Astrocyte (in vitro differentiated cells and primary cell): ENCODE data around the gene CERS6. TPM values are rescaled to one million over a fixed set of nuclear protein-coding genes. Genes with fewer than 3 reads are reported as not detected.

Experiments used
- DNase-seq: peaks from one replicate; pipeline ENCODE4 v3.0.0-alpha.2; 2010; ENCODE audit warnings: low read depth
- FAIRE-seq: peaks from 2 replicates; lab custom pipeline; 2011; peaks lifted over from hg19 to GRCh38; lab: Jason Lieb, UNC
- H2AFZ ChIP-seq: 2 replicates; pipeline ENCODE4 v1.6.0; 2012; ENCODE audit warnings: low read depth, low read length, inconsistent platforms
- H3K27ac ChIP-seq: 2 replicates; pipeline ENCODE4 v1.5.1; 2011; ENCODE audit warnings: low read depth, low read length, inconsistent platforms
- H3K27me3 ChIP-seq: 2 replicates; pipeline ENCODE4 v1.6.0; 2011; ENCODE audit warnings: low read length, inconsistent platforms; ENCODE audit not compliant: insufficient read depth
- H3K36me3 ChIP-seq: 2 replicates; pipeline ENCODE4 v1.5.1; 2011; ENCODE audit warnings: low read length, inconsistent platforms; ENCODE audit not compliant: insufficient read depth
- H3K4me1 ChIP-seq: 2 replicates; pipeline ENCODE4 v1.5.1; 2011; ENCODE audit warnings: low read length, inconsistent platforms; ENCODE audit not compliant: insufficient read depth
- H3K4me2 ChIP-seq: 2 replicates; pipeline ENCODE4 v1.6.0; 2012; ENCODE audit warnings: low read length, inconsistent platforms
- H3K4me3 ChIP-seq: 2 replicates; pipeline ENCODE4 v1.5.1; 2011; ENCODE audit warnings: low read depth, mild to moderate bottlenecking, low read length, inconsistent platforms; ENCODE audit not compliant: insufficient read depth
- H3K79me2 ChIP-seq: 2 replicates; pipeline ENCODE4 v1.6.0; 2012; ENCODE audit warnings: mild to moderate bottlenecking, low read length, inconsistent platforms; ENCODE audit not compliant: insufficient read depth
- H3K9ac ChIP-seq: 2 replicates; pipeline ENCODE4 v1.6.0; 2012; ENCODE audit warnings: mild to moderate bottlenecking, low read length, inconsistent platforms
- H3K9me3 ChIP-seq: 2 replicates; pipeline ENCODE4 v1.5.1; 2012; ENCODE audit warnings: low read depth, mild to moderate bottlenecking, low read length, inconsistent platforms; ENCODE audit not compliant: insufficient read depth
- H4K20me1 ChIP-seq: 2 replicates; pipeline ENCODE4 v1.6.0; 2012; ENCODE audit warnings: low read length, inconsistent platforms; ENCODE audit not compliant: insufficient read depth
- H3K27ac Mint-ChIP-seq: one replicate; pipeline ENCODE4 v1.8.0; 2021; ENCODE audit warnings: mild to moderate bottlenecking, mixed read lengths; ENCODE audit not compliant: unreplicated experiment
- H3K27me3 Mint-ChIP-seq: one replicate; pipeline ENCODE4 v1.8.0; 2021; ENCODE audit warnings: low read depth, mixed read lengths; ENCODE audit not compliant: unreplicated experiment
- H3K36me3 Mint-ChIP-seq: one replicate; pipeline ENCODE4 v1.8.0; 2021; ENCODE audit warnings: low read depth, mixed read lengths; ENCODE audit not compliant: unreplicated experiment
- H3K4me1 Mint-ChIP-seq: one replicate; pipeline ENCODE4 v1.8.0; 2021; ENCODE audit warnings: low read depth, mixed read lengths; ENCODE audit not compliant: unreplicated experiment
- H3K4me3 Mint-ChIP-seq: one replicate; pipeline ENCODE4 v1.8.0; 2021; ENCODE audit warnings: mild to moderate bottlenecking, moderate library complexity, mixed read lengths; ENCODE audit not compliant: unreplicated experiment
- H3K9me3 Mint-ChIP-seq: one replicate; pipeline ENCODE4 v1.8.0; 2021; ENCODE audit warnings: mild to moderate bottlenecking, mixed read lengths; ENCODE audit not compliant: unreplicated experiment
- EZH2 ChIP-seq: IDR thresholded peaks from 2 replicates; pipeline ENCODE4 v1.6.1; 2012; ENCODE audit warnings: mild to moderate bottlenecking, low read length, inconsistent platforms; ENCODE audit not compliant: insufficient read depth
- total RNA-seq: library from RNA; stranded (reverse); gene quantifications from 2 replicates; pipeline ENCODE4 v1.2.1, GENCODE V29; 2021
- TF ChIP-seq, protein P1 (sequence below): IDR thresholded peaks from 2 replicates; pipeline ENCODE4 v1.5.1; 2011; ENCODE audit warnings: low read depth, mild to moderate bottlenecking, inconsistent platforms, low read length, moderate library complexity; ENCODE audit not compliant: insufficient read depth

CERS6 gene
- total RNA-seq, 1 donor from 2014 or later: 23.4 TPM

DNA sequence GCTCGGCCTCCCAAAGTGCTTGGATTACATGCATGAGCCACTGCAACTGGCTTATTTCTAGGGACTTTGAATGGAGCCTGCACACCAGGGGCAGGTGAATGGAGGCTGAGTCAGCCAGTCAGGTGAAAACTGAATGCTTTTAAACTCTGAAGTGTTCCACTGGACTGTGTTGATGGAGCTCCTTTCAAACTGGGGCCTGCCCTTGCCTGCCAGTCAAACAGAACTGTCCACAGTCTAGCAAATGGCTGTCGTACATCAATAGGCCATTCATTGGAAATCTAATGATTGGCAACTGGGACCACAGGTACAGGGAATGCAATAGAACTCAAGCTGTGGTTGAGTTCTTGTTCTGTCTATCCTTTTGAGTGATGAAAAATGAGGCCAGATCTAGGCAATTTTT, 345.4 kb downstream of the CERS6 start:
- no peak for FAIRE-seq
- no peak for DNase-seq
- no peaks in the 10 kb centered on the region for H3K27me3 Mint-ChIP-seq
- no peak overlapping the region for H3K27ac Mint-ChIP-seq
- peaks cover 5% of the 10 kb centered on the region for H3K4me1 ChIP-seq
- no peaks in the 10 kb centered on the region for H3K9me3 ChIP-seq
- no peaks in the 10 kb centered on the region for H3K36me3 Mint-ChIP-seq
- H3K9me3 Mint-ChIP-seq: no peaks in the 10 kb centered on the region
- TF ChIP-seq, protein P1, sequence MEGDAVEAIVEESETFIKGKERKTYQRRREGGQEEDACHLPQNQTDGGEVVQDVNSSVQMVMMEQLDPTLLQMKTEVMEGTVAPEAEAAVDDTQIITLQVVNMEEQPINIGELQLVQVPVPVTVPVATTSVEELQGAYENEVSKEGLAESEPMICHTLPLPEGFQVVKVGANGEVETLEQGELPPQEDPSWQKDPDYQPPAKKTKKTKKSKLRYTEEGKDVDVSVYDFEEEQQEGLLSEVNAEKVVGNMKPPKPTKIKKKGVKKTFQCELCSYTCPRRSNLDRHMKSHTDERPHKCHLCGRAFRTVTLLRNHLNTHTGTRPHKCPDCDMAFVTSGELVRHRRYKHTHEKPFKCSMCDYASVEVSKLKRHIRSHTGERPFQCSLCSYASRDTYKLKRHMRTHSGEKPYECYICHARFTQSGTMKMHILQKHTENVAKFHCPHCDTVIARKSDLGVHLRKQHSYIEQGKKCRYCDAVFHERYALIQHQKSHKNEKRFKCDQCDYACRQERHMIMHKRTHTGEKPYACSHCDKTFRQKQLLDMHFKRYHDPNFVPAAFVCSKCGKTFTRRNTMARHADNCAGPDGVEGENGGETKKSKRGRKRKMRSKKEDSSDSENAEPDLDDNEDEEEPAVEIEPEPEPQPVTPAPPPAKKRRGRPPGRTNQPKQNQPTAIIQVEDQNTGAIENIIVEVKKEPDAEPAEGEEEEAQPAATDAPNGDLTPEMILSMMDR: no peak
- no peak for TF ChIP-seq EZH2
- H4K20me1 ChIP-seq: no peaks in the 10 kb centered on the region
- H3K27ac ChIP-seq: no peak overlapping the region
- H3K27me3 ChIP-seq: no peaks in the 10 kb centered on the region
- no peak overlapping the region for H3K4me3 Mint-ChIP-seq
- no peak overlapping the region for H3K9ac ChIP-seq
- H3K79me2 ChIP-seq: no peaks in the 10 kb centered on the region
- peaks cover 4% of the 10 kb centered on the region for H3K4me1 Mint-ChIP-seq
- no peak overlapping the region for H2AFZ ChIP-seq
- H3K36me3 ChIP-seq: no peaks in the 10 kb centered on the region
- H3K4me2 ChIP-seq: no peak overlapping the region
- H3K4me3 ChIP-seq: no peak overlapping the region

DNA sequence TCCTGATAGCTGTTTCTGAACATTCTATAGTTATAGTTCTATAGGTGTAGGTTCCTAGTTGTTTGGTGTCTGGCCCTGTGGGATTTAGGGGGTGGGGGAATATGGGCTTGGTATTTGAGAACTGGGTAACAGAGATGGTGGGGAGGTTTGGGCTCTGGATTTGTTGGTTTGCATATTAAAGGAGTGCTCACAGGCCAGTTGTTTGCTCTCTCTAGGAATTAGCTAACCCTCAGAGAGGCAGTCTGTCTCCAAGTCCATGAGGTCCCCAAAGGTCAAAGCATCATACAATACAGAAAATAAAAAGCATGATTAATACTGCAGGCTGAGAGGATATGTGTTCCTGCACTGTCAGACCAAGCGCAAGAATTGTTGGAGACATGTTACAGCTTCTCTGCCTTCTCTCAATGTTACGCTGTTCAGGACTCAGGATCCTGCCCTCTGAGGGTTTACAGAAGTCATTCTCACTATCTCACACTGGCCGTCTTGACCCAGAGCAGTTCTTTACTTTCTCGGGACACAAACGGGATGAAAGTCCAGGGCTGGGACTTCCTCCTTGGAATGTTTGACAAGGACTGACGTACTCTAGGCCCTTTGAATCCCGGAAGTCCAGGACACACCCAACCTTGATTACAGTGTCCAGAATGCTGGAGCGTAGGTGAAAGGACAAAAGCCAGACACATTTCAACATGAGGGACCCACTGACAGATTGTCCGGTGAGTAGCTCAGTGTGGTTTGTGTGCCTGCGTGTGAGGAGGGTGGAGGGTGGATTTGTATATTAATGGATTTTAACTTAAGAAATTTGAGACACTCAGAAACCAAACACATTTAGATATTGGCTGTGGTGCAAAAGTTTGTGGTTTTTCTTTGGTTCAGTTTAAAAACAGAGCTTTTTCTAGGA, 346.1 kb downstream of the CERS6 start, which contains the start of gene NOSTRIN:
NOSTRIN (plus strand) TSS at position 677 of the 898 bp plus-strand sequence; CDS start at position 687, 10 bp downstream.
- Histone ChIP-seq H3K4me3 (no peak within 1 kb of the TSS), H3K79me2 (no peaks in the 10 kb centered on the region), H3K4me1 (peaks cover 5% of the 10 kb centered on the region), H3K9me3 (no peaks in the 10 kb centered on the region), H3K27me3 (no peaks in the 10 kb centered on the region), H3K36me3 (no peaks in the 10 kb centered on the region), H3K9ac (no peak within 1 kb of the TSS), H4K20me1 (no peaks in the 10 kb centered on the region), H3K4me2 (no peak within 1 kb of the TSS), H3K27ac (no peak within 1 kb of the TSS), H2AFZ (peak within 1 kb of the TSS; percentile 5)
- Mint-ChIP-seq H3K27ac (no peak within 1 kb of the TSS), H3K9me3 (no peaks in the 10 kb centered on the region), H3K4me1 (peaks cover 4% of the 10 kb centered on the region), H3K27me3 (no peaks in the 10 kb centered on the region), H3K4me3 (no peak within 1 kb of the TSS), H3K36me3 (no peaks in the 10 kb centered on the region)
- TF ChIP-seq, protein P1: no peak
- no peak for FAIRE-seq
- DNase-seq: peak; percentile 80
